ENCODE measurements around the gene HCST.

DNA sequence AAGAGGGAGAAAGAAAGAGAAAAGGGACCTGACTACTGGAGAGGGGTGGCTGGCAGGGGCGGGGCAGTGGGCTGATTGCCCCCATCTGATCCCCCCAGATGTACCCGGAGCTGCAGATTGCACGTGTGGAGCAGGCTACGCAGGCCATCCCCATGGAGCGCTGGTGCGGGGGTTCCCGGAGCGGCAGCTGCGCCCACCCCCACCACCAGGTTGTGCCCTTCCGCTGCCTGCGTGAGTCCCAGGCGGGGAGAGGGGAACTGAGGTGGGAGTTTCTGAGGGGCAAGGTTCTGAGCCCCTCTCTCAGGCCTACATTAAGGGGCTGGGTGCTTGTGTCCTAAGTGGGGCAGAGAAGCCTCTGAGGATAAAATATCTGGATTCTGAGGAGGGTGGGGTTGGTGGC is 31.5 kb upstream of the HCST start:
- TF ChIP-seq CTCF (IDR thresholded peaks at IDR 0.05; ENCODE audit: low read depth, low read length) (no peak), POLR2A (IDR thresholded peaks at IDR 0.05; ENCODE audit: extremely low read depth, insufficient read length) (no peak), MAX (IDR thresholded peaks at IDR 0.05; ENCODE audit: low read depth, low read length) (no peak)

All from NB4 (cell line).